ENCODE data around the gene THAP7. TPM values are rescaled to one million over a fixed set of nuclear protein-coding genes. Genes with fewer than 3 reads are reported as not detected.

THAP7 gene
- total and polyA plus RNA-seq, 2 donors (not counting 1 experiment from before 2014, with no cell fraction given): 37.7 to 70.1 TPM

DNA sequence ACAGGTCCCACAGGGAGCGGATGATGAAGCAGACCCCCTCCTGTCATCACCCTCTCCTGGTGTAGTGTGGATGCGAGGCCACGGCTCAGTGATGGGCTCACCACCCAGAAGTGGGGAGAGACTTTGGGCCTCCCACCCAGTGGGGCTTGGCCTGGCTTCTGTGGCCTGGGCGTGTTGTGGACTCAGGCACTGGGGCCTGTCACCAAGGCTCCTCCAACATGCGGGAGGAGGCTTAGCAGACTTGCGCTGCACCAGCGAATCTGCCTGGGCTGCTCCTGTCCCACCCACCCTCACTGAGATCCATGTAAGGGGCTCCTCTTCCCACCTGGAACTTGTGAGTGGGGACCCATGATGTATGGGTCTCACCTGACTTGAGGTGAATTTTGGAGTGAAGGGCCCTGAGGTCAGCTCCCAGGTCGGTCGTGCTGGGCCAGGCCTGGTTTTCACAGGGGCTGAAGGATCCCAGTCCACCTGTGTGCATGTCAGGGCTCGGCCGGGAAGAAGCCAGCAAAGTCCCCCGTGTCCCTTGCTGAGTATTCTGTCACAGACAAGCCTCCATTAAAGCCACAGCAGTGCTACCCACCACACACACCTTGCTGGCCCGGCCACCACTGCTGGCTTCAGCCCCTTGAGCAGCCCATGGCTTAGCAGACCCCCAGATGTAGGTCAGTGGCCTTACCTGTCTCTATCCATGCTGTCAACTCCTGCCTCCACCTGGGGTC is 4.2 kb downstream of the THAP7 start:
- no peak overlapping the region for H3K27ac Mint-ChIP-seq
- ATAC-seq (ENCODE audit: low read depth): no peak
- TF ChIP-seq EZH2 (IDR thresholded peaks at IDR 0.05; ENCODE audit: borderline replicate concordance, insufficient read depth, low read depth, low read length, poor library complexity, severe bottlenecking) (no peak), CTCF (IDR thresholded peaks at IDR 0.05) (no peak)

More for the DNA sequence above, 4.2 kb downstream of the THAP7 start:
- no peak overlapping the region for H3K4me3 Mint-ChIP-seq
- peaks cover 18% of the 10 kb centered on the region for H3K79me2 ChIP-seq (ENCODE audit: control insufficient read depth, insufficient read depth, low read length)
- peaks cover 0 to 5% (median 0%) of the 10 kb centered on the region in 3 donors for H3K9me3 ChIP-seq (ENCODE audit: control extremely low read depth in 1 of 3, control insufficient read depth in 2 of 3, insufficient read depth in 1 of 3, low read length in 2 of 3)
- ChIA-PET CTCF (no interaction called here), POLR2A (no interaction called here)
- DNase-seq: no peak
- H3K27me3 Mint-ChIP-seq: no peaks in the 10 kb centered on the region
- H3K9ac ChIP-seq (ENCODE audit: low read length): no peak overlapping the region
- 91% methylated on average over 12 of the region's 13 CpGs for WGBS (ENCODE audit: insufficient coverage)
- no peak overlapping the region for H3K27ac ChIP-seq (ENCODE audit: low read length in 2 of 2)
- H3K36me3 ChIP-seq (replicated peaks in 1 of 2; ENCODE audit: control extremely low read depth in 1 of 2, control insufficient read depth in 1 of 2, extremely low read depth in 1 of 2, insufficient read depth in 2 of 2, low read length in 1 of 2): peaks cover 0 to 26% of the 10 kb centered on the region in 2 experiments
- intact Hi-C loops (cut with micrococcal nuclease): no loop called here
- H3K27me3 ChIP-seq (replicated peaks in 1 of 4; ENCODE audit: control extremely low read depth in 1 of 4, control insufficient read depth in 3 of 4, insufficient read depth in 4 of 4, low read length in 3 of 4): no peaks in the 10 kb centered on the region
- H3K4me1 Mint-ChIP-seq: peaks cover 21% of the 10 kb centered on the region
- H3K4me1 ChIP-seq (ENCODE audit: control insufficient read depth in 2 of 2, insufficient read depth in 2 of 2, low read length in 2 of 2): peaks cover 15 to 22% of the 10 kb centered on the region in 2 donors
- no peak overlapping the region for H2AFZ ChIP-seq (ENCODE audit: insufficient read depth, low read depth, low read length, poor library complexity, severe bottlenecking)
- peaks cover 24% of the 10 kb centered on the region for H4K20me1 ChIP-seq (ENCODE audit: control insufficient read depth, insufficient read depth, low read length, poor library complexity, severe bottlenecking)
- H3K4me3 ChIP-seq (ENCODE audit: control extremely low read depth in 1 of 5, extremely low read depth in 1 of 5, insufficient read depth in 1 of 5, low read depth in 2 of 5, low read length in 4 of 5): no peak overlapping the region
- H3K4me2 ChIP-seq (replicated peaks; ENCODE audit: low read depth, low read length, poor library complexity, severe bottlenecking): no peak overlapping the region
- H3K9me3 Mint-ChIP-seq (ENCODE audit: insufficient read depth): no peaks in the 10 kb centered on the region
